Cardiac muscle cell (in vitro differentiated cells and primary cell): Measurements from ENCODE around the gene TBC1D22B. TPM values are rescaled to one million over a fixed set of nuclear protein-coding genes. Genes with fewer than 3 reads are reported as not detected.
A peak's percentile ranks its signal among the peaks of the same experiment; 100 is the strongest.

Experiments
- DNase-seq, 2 donors: peaks; one replicate each; pipeline versions ENCODE4 v3.0.0 to v3.0.0-alpha.2; 2010 to 2017; ENCODE audit warnings: low read depth in 1 of 2, low spot score in 1 of 2
- H3K27ac ChIP-seq: fragments of 200-600 bp; sonication (generic); 2 replicates; pipeline ENCODE4 v1.5.1; 2016
- H3K27me3 ChIP-seq: fragments of 200-600 bp; sonication (generic); 2 replicates; pipeline ENCODE4 v1.6.0; 2016; ENCODE audit warnings: control low read depth
- H3K36me3 ChIP-seq: fragments of 200-600 bp; sonication (generic); 2 replicates; pipeline ENCODE4 v1.5.1; 2016; ENCODE audit warnings: control low read depth
- H3K4me1 ChIP-seq: fragments of 200-600 bp; sonication (generic); 2 replicates; pipeline ENCODE4 v1.8.1; 2017; ENCODE audit warnings: low read depth, mild to moderate bottlenecking, mixed run types
- H3K4me3 ChIP-seq: fragments of 200-600 bp; sonication (generic); 2 replicates; pipeline ENCODE4 v1.5.1; 2016; ENCODE audit warnings: mild to moderate bottlenecking
- H3K9me3 ChIP-seq: fragments of 200-600 bp; sonication (generic); 2 replicates; pipeline ENCODE4 v1.5.1; 2017; ENCODE audit warnings: low read depth, mild to moderate bottlenecking, control low read depth
- polyA plus RNA-seq: library from polyadenylated mRNA; unstranded; fragments of >200 nt; fragmentation: Nextera tagmentation; extraction: Ambion mirVana; gene quantifications from 2 replicates; pipeline ENCODE4 v1.2.1, GENCODE V29; 2016
- total RNA-seq: library from RNA; depleted of rRNA; stranded (reverse); fragments of >200 nt; gene quantifications from 2 replicates; pipeline ENCODE4 v1.2.3, GENCODE V29; 2016
- TF ChIP-seq, protein P1 (sequence below): IDR thresholded peaks from 2 replicates; pipeline ENCODE4 v1.5.1; 2012; ENCODE audit warnings: low read depth, mild to moderate bottlenecking, low read length

TBC1D22B gene
- total and polyA plus RNA-seq, 2 experiments from 2014 or later = 12.8 to 13.3 TPM

DNA sequence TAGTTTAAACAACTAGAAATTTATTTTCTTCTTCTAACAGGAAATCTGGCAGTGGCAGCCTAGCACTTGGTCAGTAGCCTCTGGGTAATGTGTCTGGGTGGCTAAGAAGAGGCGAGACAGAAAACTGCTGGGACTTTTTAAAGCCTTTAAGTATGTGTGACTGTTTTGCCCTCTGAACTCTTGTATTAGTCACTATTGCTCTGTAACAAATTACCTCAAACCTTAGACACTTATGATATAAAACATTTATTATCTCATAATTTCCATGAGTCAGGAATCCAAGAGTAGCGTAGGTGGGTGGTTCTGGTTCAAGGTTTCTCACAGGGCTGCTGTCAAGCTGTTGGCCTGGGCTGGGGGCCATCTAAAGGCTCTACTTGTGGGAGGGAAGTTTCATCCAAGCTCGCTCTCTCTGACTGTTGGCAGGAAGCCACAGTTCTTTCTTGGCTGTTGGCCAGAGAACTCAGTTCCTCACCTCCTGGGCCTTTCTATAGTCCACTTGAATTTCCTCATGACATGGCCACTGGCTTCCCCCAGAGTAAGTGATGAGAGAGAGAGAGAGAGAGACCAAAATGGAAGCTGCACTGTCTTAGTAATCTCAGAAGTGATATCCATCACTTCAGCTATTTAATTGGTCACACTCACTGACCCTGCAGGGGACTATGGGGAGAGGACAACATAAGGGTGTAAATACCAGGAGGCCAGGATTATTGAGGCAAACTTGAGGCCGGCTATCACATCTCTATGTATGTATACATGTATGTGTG, 17.4 kb upstream of the TBC1D22B start:
- TF ChIP-seq, protein P1, sequence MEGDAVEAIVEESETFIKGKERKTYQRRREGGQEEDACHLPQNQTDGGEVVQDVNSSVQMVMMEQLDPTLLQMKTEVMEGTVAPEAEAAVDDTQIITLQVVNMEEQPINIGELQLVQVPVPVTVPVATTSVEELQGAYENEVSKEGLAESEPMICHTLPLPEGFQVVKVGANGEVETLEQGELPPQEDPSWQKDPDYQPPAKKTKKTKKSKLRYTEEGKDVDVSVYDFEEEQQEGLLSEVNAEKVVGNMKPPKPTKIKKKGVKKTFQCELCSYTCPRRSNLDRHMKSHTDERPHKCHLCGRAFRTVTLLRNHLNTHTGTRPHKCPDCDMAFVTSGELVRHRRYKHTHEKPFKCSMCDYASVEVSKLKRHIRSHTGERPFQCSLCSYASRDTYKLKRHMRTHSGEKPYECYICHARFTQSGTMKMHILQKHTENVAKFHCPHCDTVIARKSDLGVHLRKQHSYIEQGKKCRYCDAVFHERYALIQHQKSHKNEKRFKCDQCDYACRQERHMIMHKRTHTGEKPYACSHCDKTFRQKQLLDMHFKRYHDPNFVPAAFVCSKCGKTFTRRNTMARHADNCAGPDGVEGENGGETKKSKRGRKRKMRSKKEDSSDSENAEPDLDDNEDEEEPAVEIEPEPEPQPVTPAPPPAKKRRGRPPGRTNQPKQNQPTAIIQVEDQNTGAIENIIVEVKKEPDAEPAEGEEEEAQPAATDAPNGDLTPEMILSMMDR = no peak
- Histone ChIP-seq H3K27ac (peak overlapping the region; percentile 61), H3K4me3 (no peak overlapping the region), H3K4me1 (peaks cover 5% of the 10 kb centered on the region), H3K9me3 (no peaks in the 10 kb centered on the region), H3K36me3 (no peaks in the 10 kb centered on the region), H3K27me3 (no peaks in the 10 kb centered on the region)
- peak; percentile 89 to 99 for DNase-seq

DNA sequence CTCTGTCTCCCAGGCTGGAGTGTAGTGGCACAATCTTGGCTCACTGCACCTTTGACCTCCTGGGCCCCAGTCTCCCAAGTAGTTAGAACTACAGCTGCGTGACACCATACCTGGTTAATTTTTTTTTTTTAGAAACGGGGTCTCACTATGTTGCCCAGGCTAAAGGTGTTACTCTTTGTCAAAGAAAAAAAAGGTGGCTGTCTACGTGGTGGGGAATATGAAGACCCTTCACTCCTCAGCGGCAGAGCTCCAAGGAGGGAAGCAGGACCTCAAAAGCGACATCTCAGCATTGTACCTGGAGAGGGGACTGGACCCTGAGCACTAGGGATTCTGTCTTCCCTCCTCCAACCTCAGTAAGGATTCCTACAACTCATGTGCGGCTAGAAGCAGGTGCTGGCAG, 16.4 kb upstream of the TBC1D22B start:
- DNase-seq = no peak
- no peaks in the 10 kb centered on the region for H3K9me3 ChIP-seq
- TF ChIP-seq, protein P1 = no peak
- H3K27ac ChIP-seq = no peak overlapping the region
- no peaks in the 10 kb centered on the region for H3K27me3 ChIP-seq
- no peak overlapping the region for H3K4me3 ChIP-seq
- H3K36me3 ChIP-seq = no peaks in the 10 kb centered on the region
- H3K4me1 ChIP-seq = peaks cover 5% of the 10 kb centered on the region

DNA sequence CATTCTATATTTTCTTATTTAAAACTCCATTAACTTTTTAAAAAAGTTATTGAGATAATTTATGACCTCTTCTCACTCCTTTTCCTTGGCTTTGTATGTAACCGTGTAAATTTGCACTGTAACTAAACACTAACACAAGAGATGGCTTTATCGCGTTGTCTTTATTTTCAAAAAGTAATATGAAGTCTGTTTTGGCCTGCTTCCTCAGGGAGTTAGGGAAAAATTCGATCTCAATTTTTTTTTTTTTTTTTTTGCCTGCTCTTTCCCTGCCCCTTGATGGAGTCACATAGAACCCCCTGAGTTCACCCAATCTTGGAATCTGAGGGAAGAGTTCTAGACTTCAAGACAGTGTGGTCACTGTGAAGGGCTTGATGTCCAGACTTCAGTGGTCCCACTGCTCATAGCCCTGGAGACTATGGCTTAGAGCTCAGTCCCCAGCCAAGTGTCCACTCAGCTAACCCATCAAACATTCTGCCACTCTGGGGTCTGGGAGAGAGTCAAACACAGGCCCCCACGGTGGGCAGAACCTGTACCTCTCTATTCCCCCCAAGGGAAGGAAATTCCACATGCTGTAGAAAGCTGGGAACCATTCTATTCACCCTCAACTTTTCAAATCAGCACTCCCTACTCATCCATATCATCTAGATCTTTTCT, 15.7 kb upstream of the TBC1D22B start:
- Histone ChIP-seq H3K4me3 (no peak overlapping the region), H3K4me1 (peaks cover 5% of the 10 kb centered on the region), H3K27me3 (no peaks in the 10 kb centered on the region), H3K9me3 (no peaks in the 10 kb centered on the region), H3K27ac (no peak overlapping the region), H3K36me3 (no peaks in the 10 kb centered on the region)
- TF ChIP-seq, protein P1 = no peak
- no peak for DNase-seq

DNA sequence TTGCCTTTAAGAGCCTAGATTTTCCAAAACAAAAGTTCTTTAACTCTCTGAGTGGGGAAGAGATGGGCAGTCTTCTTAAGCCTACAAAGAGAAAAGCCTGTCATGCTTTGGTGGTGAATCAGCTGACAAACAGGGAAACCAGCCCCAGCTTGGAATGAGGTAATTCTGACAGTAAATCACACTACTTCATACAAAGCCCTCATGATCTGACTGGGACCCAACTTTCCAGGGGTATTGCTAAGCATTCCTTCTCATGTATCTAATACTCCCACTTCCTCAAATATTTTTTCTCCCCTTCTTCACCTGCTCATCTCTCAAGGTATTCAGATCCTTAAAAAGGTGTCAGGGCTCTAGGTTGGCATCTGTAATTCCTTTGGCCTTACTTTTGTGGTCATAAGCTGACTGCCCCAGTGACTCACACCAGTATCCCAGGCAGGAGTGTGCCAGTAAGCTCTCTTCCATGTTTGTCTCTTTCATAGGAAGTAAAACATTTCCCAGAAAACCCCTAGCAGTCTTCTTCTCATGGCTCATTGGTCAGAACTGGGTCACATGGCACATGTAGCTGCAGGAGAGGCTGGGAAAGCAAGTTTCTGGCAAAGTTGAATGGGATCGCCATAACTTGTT, 15.0 kb upstream of the TBC1D22B start:
- peak in 1 of 2 donors; percentile 98 for DNase-seq
- H3K27ac ChIP-seq = no peak overlapping the region

DNA sequence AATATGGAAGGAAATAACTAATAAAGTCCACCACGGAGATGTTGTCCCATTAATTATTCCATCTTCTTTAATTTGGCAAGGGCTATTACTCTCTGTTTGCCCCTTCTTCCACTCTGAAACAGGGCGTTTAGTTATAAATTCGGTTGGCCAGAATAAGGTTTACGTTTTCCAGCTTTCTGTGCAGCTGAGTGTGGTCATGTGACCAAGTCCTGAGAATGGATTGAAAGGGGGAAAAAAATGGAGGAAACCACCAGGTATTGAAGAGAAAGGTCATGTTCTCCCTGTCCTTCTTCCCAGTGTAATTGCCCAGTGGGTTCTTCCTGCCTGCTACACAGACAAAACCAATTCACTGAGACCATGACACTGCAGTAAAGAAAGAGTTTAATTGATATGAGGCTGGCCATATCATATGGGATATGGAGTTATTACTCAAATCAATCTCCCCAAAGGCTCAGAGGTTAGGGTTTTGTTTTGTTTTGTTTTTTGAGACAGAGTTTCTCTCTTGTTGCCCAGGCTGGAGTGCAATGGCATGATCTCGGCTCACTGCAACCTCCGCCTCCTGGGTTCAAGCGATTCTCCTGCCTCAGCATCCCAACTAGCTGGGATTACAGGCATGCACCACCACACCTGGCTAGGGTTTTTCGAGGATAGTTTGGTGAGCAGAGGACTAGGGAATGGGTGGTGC, 14.3 kb upstream of the TBC1D22B start:
- TF ChIP-seq, protein P1 = no peak
- Histone ChIP-seq H3K36me3 (no peaks in the 10 kb centered on the region), H3K4me1 (peaks cover 5% of the 10 kb centered on the region), H3K9me3 (no peaks in the 10 kb centered on the region), H3K27ac (no peak overlapping the region), H3K4me3 (no peak overlapping the region), H3K27me3 (no peaks in the 10 kb centered on the region)
- DNase-seq = no peak

More for the DNA sequence above, 15.0 kb upstream of the TBC1D22B start:
- Histone ChIP-seq H3K27me3 (no peaks in the 10 kb centered on the region), H3K4me1 (peaks cover 5% of the 10 kb centered on the region), H3K4me3 (no peak overlapping the region), H3K9me3 (no peaks in the 10 kb centered on the region), H3K36me3 (no peaks in the 10 kb centered on the region)
- TF ChIP-seq, protein P1 = no peak
